ENCODE results near the gene TBC1D10B. TPM values are rescaled to one million over a fixed set of nuclear protein-coding genes. Genes with fewer than 3 reads are reported as not detected.

Gene TBC1D10B
- total RNA-seq, 5 donors from 2014 or later (not counting 1 experiment from before 2014, with no cell fraction given) = 24.0 to 60.1 (median 52.5) TPM

DNA sequence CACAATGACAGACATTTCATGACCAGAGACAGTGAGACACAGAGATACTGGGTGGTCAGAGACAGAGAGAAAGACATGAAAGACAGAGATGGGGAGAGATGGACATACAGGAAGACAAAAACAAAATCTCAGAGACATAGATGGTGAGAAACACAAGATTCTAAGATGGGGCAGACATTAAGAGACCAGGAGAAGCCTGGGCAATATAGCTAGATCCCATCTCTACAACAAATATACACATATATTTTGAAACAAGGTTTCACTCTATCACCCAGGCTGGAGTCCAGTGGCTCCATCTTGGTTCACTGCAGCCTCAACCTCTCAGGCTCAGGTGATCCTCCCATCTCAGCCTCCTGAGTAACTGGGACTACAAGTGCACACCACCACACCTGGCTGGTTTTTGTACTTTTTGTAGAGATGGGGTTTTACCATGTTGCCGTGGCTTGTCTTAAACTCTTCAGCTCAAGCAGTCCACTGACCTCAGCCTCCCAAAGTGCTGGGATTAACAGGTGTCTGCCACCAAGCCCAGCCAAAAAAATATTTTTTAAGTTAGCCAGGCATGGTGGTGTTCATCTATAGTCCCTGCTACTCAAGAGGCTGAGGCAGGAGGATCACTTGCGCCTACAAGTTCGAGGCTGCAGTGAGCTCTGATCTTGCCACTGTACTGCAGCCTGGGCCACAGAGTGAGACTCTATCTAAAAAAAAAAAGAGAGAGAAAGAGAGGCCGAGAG lies 9.9 kb upstream of the TBC1D10B start:
- H3K4me1 Mint-ChIP-seq = peaks cover 67 to 72% (median 71%) of the 10 kb centered on the region in 3 donors
- H3K27me3 Mint-ChIP-seq = no peaks in the 10 kb centered on the region
- H3K4me3 Mint-ChIP-seq = peak overlapping the region; percentile 80 to 100 (median 99)
- no peak for ATAC-seq (replicated peaks in 1 of 4)
- Histone ChIP-seq H3K27ac (ENCODE audit: low read length) (peak overlapping the region; percentile 96), H3K27me3 (replicated peaks in 1 of 2; ENCODE audit: control insufficient read depth in 2 of 2, extremely low read depth in 1 of 2, insufficient read depth in 2 of 2, low read length in 1 of 2) (no peaks in the 10 kb centered on the region), H3K36me3 (ENCODE audit: control insufficient read depth in 2 of 2, extremely low read depth in 1 of 2, insufficient read depth in 1 of 2, low read length in 1 of 2) (peaks cover 0 to 19% of the 10 kb centered on the region in 2 donors), H3K9me3 (no peaks in the 10 kb centered on the region), H3K4me3 (ENCODE audit: control insufficient read depth in 1 of 2, extremely low read depth in 1 of 2, low read length in 1 of 2) (no peak overlapping the region), H3K4me1 (ENCODE audit: control insufficient read depth in 1 of 2, extremely low read depth in 1 of 2, insufficient read depth in 2 of 2, low read length in 2 of 2) (peaks cover 28 to 87% of the 10 kb centered on the region in 2 experiments)
- H3K36me3 Mint-ChIP-seq = peaks cover 8% of the 10 kb centered on the region
- no peak for DNase-seq
- peak overlapping the region; percentile 99 to 100 for H3K27ac Mint-ChIP-seq
- no peaks in the 10 kb centered on the region for H3K9me3 Mint-ChIP-seq
- WGBS (ENCODE audit: insufficient coverage) = 81% methylated on average over 3 of the region's 4 CpGs
- POLR2A ChIA-PET = interaction anchor here in 1 of 2 donors (0.5 to 0.6 kb wide), 2 partner anchors 26 to 382 kb away, joined by 3 to 5 read pairs; no protein-coding TSS in a partner anchor
- CTCF ChIA-PET = interaction anchor here in 1 of 2 donors (0.7 to 3.0 kb wide), 2 partner anchors 9 to 317 kb away, joined by 3 to 21 read pairs; partner anchors contain the start of gene TBC1D10B

DNA sequence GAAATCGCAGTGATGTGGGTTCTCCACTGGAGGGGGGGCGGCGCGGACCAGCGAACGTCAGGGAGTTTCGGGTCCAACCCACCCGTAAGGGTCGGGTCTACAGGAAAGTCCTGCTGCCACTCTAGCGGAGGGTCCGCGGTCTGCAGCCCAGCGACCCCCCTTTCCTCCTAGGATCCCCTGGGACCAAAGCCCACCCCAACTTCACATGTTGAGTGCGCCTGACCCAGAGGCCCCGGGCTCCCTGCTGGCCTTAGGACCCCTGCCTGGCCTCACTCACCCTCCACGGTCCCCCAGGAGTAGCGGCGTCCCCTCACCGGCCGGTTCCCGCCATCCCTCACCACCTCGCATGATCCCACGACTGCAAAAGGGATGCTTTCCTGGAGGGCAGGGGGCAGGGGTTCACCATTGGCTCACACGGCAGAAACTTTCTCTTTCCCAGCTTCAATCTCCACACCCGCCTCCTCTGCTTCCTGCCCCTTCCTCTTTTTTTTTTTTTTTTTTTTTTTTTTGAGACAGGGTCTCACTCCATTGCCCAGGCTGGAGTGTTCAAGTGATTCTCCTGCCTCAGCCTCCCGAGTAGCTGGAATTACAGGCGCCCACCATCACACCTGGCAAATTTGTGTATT lies 9.0 kb upstream of the TBC1D10B start:
- Histone ChIP-seq H3K36me3 (ENCODE audit: control insufficient read depth in 2 of 2, extremely low read depth in 1 of 2, insufficient read depth in 1 of 2, low read length in 1 of 2) (peaks cover 0 to 19% of the 10 kb centered on the region in 2 donors), H3K9me3 (no peaks in the 10 kb centered on the region), H3K4me1 (ENCODE audit: control insufficient read depth in 1 of 2, extremely low read depth in 1 of 2, insufficient read depth in 2 of 2, low read length in 2 of 2) (peaks cover 28 to 81% of the 10 kb centered on the region in 2 experiments), H3K27me3 (replicated peaks in 1 of 2; ENCODE audit: control insufficient read depth in 2 of 2, extremely low read depth in 1 of 2, insufficient read depth in 2 of 2, low read length in 1 of 2) (no peaks in the 10 kb centered on the region), H3K4me3 (ENCODE audit: control insufficient read depth in 1 of 2, extremely low read depth in 1 of 2, low read length in 1 of 2) (peak overlapping the region; percentile 55 to 90), H3K27ac (ENCODE audit: low read length) (peak overlapping the region; percentile 96)
- H3K4me1 Mint-ChIP-seq = peaks cover 67 to 70% (median 70%) of the 10 kb centered on the region in 3 donors
- ATAC-seq (replicated peaks in 1 of 4) = no peak
- no peaks in the 10 kb centered on the region for H3K27me3 Mint-ChIP-seq
- H3K9me3 Mint-ChIP-seq = no peaks in the 10 kb centered on the region
- H3K27ac Mint-ChIP-seq = peak overlapping the region; percentile 99 to 100
- DNase-seq = no peak
- peaks cover 8% of the 10 kb centered on the region for H3K36me3 Mint-ChIP-seq
- peak overlapping the region; percentile 97 to 100 (median 99) for H3K4me3 Mint-ChIP-seq
- POLR2A ChIA-PET = interaction anchor here in 1 of 2 donors (0.6 kb wide), 1 partner anchor 15 kb away, joined by 5 read pairs; no protein-coding TSS in a partner anchor
- WGBS (ENCODE audit: insufficient coverage) = 10% methylated on average over 11 of the region's 27 CpGs
- CTCF ChIA-PET = interaction anchor here in 1 of 2 donors (0.7 kb wide), 1 partner anchor 318 kb away, joined by 3 read pairs; no protein-coding TSS in a partner anchor

DNA sequence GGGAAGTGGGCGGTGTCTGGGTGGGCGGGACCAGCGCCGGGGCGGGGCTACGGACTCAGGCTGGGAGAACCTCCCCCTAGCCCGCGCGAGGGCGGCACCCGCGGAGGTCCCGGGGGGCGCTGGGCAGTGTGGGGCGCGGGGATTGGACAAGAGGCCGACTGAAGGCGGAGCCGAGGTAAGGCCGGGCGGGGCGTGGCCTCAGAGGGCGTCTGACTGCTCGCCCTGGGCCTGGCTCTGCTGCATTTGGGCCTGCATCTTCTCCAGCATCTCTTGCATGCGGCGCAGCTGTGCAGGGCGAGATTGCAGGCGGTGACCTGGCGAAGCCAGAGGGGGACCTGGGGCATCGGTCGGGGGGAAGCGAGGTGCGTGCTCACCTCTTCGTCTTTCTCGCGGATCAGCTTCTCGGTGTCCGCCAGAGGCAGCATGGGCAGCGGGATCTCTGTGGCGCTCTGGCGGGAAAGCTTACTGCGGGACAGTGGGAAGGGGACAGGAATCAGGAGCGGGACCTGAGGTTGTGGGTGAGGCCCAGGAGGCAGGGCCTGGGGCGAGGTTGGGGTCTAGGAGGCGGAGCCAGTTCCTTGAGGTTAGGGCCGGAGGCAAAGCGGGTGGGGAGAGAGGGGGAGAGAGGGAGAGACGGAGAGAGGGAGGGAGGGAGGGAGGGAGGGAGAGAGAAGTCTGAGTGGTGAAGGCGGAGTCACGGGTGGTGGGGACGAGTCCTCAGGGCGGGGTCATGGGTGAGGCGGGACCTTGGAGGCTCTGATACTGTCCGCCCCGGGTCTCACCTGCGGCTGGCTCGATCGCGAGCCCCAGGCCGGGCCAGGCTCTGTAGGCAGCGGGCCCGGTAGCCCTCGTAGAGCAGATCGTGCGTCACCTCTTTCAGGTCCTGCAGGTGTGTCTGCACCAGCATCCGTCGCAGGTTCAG lies 8.2 kb upstream of the TBC1D10B start:
- no peaks in the 10 kb centered on the region for H3K27me3 Mint-ChIP-seq
- no peaks in the 10 kb centered on the region for H3K9me3 ChIP-seq
- H3K27me3 ChIP-seq (replicated peaks in 1 of 2; ENCODE audit: control insufficient read depth in 2 of 2, extremely low read depth in 1 of 2, insufficient read depth in 2 of 2, low read length in 1 of 2) = no peaks in the 10 kb centered on the region
- peaks cover 8% of the 10 kb centered on the region for H3K36me3 Mint-ChIP-seq
- DNase-seq (peak; percentile 97 to 100 (median 99)), ATAC-seq (replicated peaks in 1 of 4) (peak; percentile 79 to 86 (median 80))
- peak overlapping the region; percentile 97 to 100 (median 99) for H3K4me3 Mint-ChIP-seq
- H3K4me1 ChIP-seq (ENCODE audit: control insufficient read depth in 1 of 2, extremely low read depth in 1 of 2, insufficient read depth in 2 of 2, low read length in 2 of 2) = peaks cover 24 to 74% of the 10 kb centered on the region in 2 experiments
- H3K36me3 ChIP-seq (ENCODE audit: control insufficient read depth in 2 of 2, extremely low read depth in 1 of 2, insufficient read depth in 1 of 2, low read length in 1 of 2) = peaks cover 0 to 19% of the 10 kb centered on the region in 2 donors
- H3K9me3 Mint-ChIP-seq = no peaks in the 10 kb centered on the region
- CTCF ChIA-PET = interaction anchor here in 1 of 2 donors (0.6 to 1.1 kb wide), 4 partner anchors 9 to 197 kb away, joined by 4 to 10 read pairs (median 6); partner anchors contain the start of gene DCTPP1
- peak overlapping the region; percentile 99 for H3K27ac ChIP-seq (ENCODE audit: low read length)
- POLR2A ChIA-PET = interaction anchor here (0.6 to 0.9 kb wide), 5 partner anchors 16 to 1532 kb away, joined by 3 to 19 read pairs (median 5); partner anchors contain the start of gene TUFM (in 1 of the 2)
- H3K4me1 Mint-ChIP-seq = peaks cover 62 to 64% (median 64%) of the 10 kb centered on the region in 3 donors
- peak overlapping the region; percentile 99 to 100 for H3K27ac Mint-ChIP-seq
- H3K4me3 ChIP-seq (ENCODE audit: control insufficient read depth in 1 of 2, extremely low read depth in 1 of 2, low read length in 1 of 2) = peak overlapping the region; percentile 62 to 90
- under 1% methylated on average over 58 of the region's 67 CpGs for WGBS (ENCODE audit: insufficient coverage)

DNA sequence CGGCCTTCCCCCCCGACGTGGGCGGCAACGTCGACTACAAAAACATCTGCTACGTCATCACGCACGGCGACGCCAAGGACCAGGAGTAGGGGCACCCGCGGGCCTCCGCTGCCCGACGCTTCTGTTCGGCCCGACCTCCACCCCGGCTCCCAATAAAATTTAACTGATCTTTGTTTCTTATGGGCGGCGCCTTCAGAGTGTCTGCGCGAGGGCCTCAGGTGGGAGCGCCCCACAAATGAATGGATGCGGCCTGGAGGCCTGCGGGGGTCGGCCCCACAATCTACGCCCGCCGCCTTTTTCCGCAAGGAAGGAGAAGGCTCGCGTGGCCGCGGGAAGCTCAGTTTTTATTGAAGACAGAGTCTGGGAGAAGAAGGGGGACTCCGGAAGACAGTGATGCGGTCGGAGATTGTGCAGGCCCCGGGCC lies 7.5 kb upstream of the TBC1D10B start:
- Mint-ChIP-seq H3K27ac (peak overlapping the region; percentile 99 to 100), H3K4me3 (peak overlapping the region; percentile 97 to 100 (median 99)), H3K36me3 (peaks cover 8% of the 10 kb centered on the region), H3K4me1 (peaks cover 55 to 58% (median 57%) of the 10 kb centered on the region in 3 donors), H3K27me3 (no peaks in the 10 kb centered on the region), H3K9me3 (no peaks in the 10 kb centered on the region)
- H3K4me1 ChIP-seq (ENCODE audit: control insufficient read depth in 1 of 2, extremely low read depth in 1 of 2, insufficient read depth in 2 of 2, low read length in 2 of 2) = peaks cover 20 to 67% of the 10 kb centered on the region in 2 experiments
- H3K4me3 ChIP-seq (ENCODE audit: control insufficient read depth in 1 of 2, extremely low read depth in 1 of 2, low read length in 1 of 2) = peak overlapping the region; percentile 57 to 90
- H3K27ac ChIP-seq (ENCODE audit: low read length) = peak overlapping the region; percentile 99
- 0% methylated on average over 34 of the region's 39 CpGs for WGBS (ENCODE audit: insufficient coverage)
- H3K27me3 ChIP-seq (replicated peaks in 1 of 2; ENCODE audit: control insufficient read depth in 2 of 2, extremely low read depth in 1 of 2, insufficient read depth in 2 of 2, low read length in 1 of 2) = no peaks in the 10 kb centered on the region
- H3K9me3 ChIP-seq = no peaks in the 10 kb centered on the region
- peak; percentile 82 to 95 (median 90) for DNase-seq
- ChIA-PET POLR2A (interaction anchor here (0.6 to 0.9 kb wide), 7 partner anchors 12 to 1531 kb away, joined by 3 to 19 read pairs (median 5); partner anchors contain the start of gene TUFM (in 1 of the 2)), CTCF (interaction anchor here in 1 of 2 donors (0.6 to 1.1 kb wide), 4 partner anchors 9 to 197 kb away, joined by 4 to 10 read pairs (median 6); partner anchors contain the start of gene DCTPP1)
- peaks cover 0 to 19% of the 10 kb centered on the region in 2 donors for H3K36me3 ChIP-seq (ENCODE audit: control insufficient read depth in 2 of 2, extremely low read depth in 1 of 2, insufficient read depth in 1 of 2, low read length in 1 of 2)
- ATAC-seq (replicated peaks in 1 of 4) = peak; percentile 48 to 59 (median 52)

DNA sequence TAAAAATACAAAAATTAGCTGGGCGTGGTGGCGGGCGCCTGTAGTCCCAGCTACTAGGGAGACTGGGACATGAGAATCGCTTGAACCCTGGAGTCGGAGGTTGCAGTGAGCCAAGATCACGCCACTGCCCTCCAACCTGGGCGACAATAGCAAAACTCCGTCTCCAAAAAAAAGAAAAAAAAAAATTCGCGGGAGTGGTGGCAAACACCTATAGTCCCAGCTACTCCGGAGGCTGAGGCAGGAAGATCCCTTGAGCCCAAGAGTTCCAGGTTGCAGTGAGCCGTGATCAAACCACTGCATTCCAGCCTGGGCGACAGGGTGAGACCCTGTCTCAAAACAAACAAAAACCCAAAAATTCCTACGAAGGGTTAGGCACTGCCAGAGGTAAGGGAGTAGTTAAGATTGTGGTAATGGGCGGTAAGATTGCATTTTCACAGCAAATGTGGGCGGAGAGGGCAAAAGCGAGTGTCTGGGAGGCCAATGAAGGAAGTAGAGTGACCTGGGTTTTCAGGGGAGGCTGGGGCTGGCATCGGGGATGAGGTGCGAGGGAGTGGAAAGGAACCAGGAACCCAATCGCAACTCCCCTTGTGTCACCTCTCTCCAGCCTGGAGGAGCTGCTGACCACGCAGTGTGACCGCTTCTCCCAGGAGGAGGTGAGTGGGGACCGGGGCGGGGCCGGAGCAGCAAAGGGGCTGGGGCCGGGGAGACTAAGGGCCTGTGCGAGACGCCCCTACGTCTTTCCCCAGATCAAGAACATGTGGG lies 6.9 kb upstream of the TBC1D10B start:
- ATAC-seq (replicated peaks in 1 of 4) (no peak), DNase-seq (peak in 1 of 35 experiments; percentile 31)
- CTCF ChIA-PET = interaction anchor here in 1 of 2 donors (0.6 to 1.1 kb wide), 3 partner anchors 8 to 53 kb away, joined by 5 to 10 read pairs (median 6); partner anchors contain the start of gene DCTPP1
- POLR2A ChIA-PET = interaction anchor here (0.6 to 0.9 kb wide), 7 partner anchors 12 to 1531 kb away, joined by 3 to 19 read pairs (median 5); partner anchors contain the start of gene TUFM (in 1 of the 2)
- peak overlapping the region; percentile 97 to 100 (median 99) for H3K4me3 Mint-ChIP-seq
- peaks cover 8% of the 10 kb centered on the region for H3K36me3 Mint-ChIP-seq
- no peaks in the 10 kb centered on the region for H3K27me3 ChIP-seq (replicated peaks in 1 of 2; ENCODE audit: control insufficient read depth in 2 of 2, extremely low read depth in 1 of 2, insufficient read depth in 2 of 2, low read length in 1 of 2)
- H3K27me3 Mint-ChIP-seq = no peaks in the 10 kb centered on the region
- peak overlapping the region; percentile 42 to 90 for H3K4me3 ChIP-seq (ENCODE audit: control insufficient read depth in 1 of 2, extremely low read depth in 1 of 2, low read length in 1 of 2)
- peaks cover 50 to 54% (median 51%) of the 10 kb centered on the region in 3 donors for H3K4me1 Mint-ChIP-seq
- peak overlapping the region; percentile 99 for H3K27ac ChIP-seq (ENCODE audit: low read length)
- H3K27ac Mint-ChIP-seq = peak overlapping the region; percentile 99 to 100
- no peaks in the 10 kb centered on the region for H3K9me3 Mint-ChIP-seq
- peaks cover 18 to 61% of the 10 kb centered on the region in 2 experiments for H3K4me1 ChIP-seq (ENCODE audit: control insufficient read depth in 1 of 2, extremely low read depth in 1 of 2, insufficient read depth in 2 of 2, low read length in 2 of 2)
- WGBS (ENCODE audit: insufficient coverage) = 38% methylated on average over 21 of the region's 29 CpGs
- peaks cover 0 to 19% of the 10 kb centered on the region in 2 donors for H3K36me3 ChIP-seq (ENCODE audit: control insufficient read depth in 2 of 2, extremely low read depth in 1 of 2, insufficient read depth in 1 of 2, low read length in 1 of 2)
- H3K9me3 ChIP-seq = no peaks in the 10 kb centered on the region

All from T-cell (primary cell).